ENCODE results near the gene STK35. TPM values are rescaled to one million over a fixed set of nuclear protein-coding genes. Genes with fewer than 3 reads are reported as not detected.
"Not testable (repeated sequence)": the region's sequence is repeated elsewhere in the genome, so short reads cannot be mapped to it uniquely, and the experiment has no call there.

Gene STK35
- total RNA-seq, 2 experiments from 2014 or later, result 15.8 to 16.1 TPM

GRCh38 chr20:2174067-2174466 is 72.4 kb downstream of the STK35 start:
- CTCF ChIA-PET, result interaction anchor here (1.9 kb wide), 1 partner anchor 13 kb away, joined by 9 read pairs; no protein-coding TSS in a partner anchor
- Mint-ChIP-seq H3K4me3 (no peak overlapping the region), H3K27ac (no peak overlapping the region), H3K4me1 (peaks cover 2% of the 10 kb centered on the region), H3K9me3 (no peaks in the 10 kb centered on the region), H3K27me3 (peaks cover 10% of the 10 kb centered on the region), H3K36me3 (ENCODE audit: low read depth) (no peaks in the 10 kb centered on the region)
- POLR2A ChIA-PET, result no interaction called here
- no peak for DNase-seq

DNA sequence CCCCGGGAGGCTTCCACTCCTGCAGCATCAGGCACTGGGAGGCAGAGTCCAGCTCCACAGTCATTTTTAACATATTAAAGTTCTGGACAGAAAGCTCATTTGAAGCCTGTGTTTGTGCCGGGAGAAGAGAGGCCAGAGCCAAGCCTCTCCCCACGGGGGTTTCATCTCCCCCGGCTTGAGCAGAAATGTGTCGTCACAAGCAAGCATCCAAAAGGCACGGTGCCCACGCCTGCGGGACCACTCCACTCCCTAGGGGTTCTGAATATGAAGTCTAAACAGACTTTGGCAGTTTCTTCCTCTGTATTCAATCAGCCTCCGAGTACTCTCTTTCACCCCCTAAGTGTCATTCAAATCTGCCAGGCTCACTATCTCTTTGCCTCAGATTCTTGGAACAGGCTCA is 75.3 kb downstream of the STK35 start:
- no peaks in the 10 kb centered on the region for H3K36me3 Mint-ChIP-seq (ENCODE audit: low read depth)
- H3K27ac Mint-ChIP-seq, result no peak overlapping the region
- no peak for DNase-seq
- H3K9me3 Mint-ChIP-seq, result no peaks in the 10 kb centered on the region
- H3K4me3 Mint-ChIP-seq, result no peak overlapping the region
- POLR2A ChIA-PET, result no interaction called here
- H3K27me3 Mint-ChIP-seq, result peaks cover 4% of the 10 kb centered on the region
- H3K4me1 Mint-ChIP-seq, result peaks cover 2% of the 10 kb centered on the region
- CTCF ChIA-PET, result no interaction called here

- Mint-ChIP-seq H3K4me1 (no peaks in the 10 kb centered on the region), H3K9me3 (no peaks in the 10 kb centered on the region), H3K36me3 (ENCODE audit: low read depth) (no peaks in the 10 kb centered on the region), H3K27ac (no peak overlapping the region), H3K27me3 (no peaks in the 10 kb centered on the region), H3K4me3 (no peak overlapping the region)
- ChIA-PET CTCF (interaction anchor here (1.0 to 1.1 kb wide), 2 partner anchors 20 to 411 kb away, joined by 3 read pairs; no protein-coding TSS in a partner anchor), POLR2A (no interaction called here)
- DNase-seq, result no peak
These were observed 76.9 kb downstream of the STK35 start for GRCh38 chr20:2178318-2179232.

- Mint-ChIP-seq H3K4me3 (no peak overlapping the region), H3K27ac (no peak overlapping the region), H3K36me3 (ENCODE audit: low read depth) (no peaks in the 10 kb centered on the region), H3K9me3 (no peaks in the 10 kb centered on the region), H3K4me1 (no peaks in the 10 kb centered on the region), H3K27me3 (no peaks in the 10 kb centered on the region)
- no peak for DNase-seq
- CTCF ChIA-PET, result interaction anchor here (0.6 to 1.1 kb wide), 3 partner anchors 19 to 917 kb away, joined by 3 to 4 read pairs (median 3); no protein-coding TSS in a partner anchor
- POLR2A ChIA-PET, result interaction anchor here (0.6 kb wide), 1 partner anchor 620 kb away, joined by 4 read pairs; no protein-coding TSS in a partner anchor
These were observed 77.6 kb downstream of the STK35 start for GRCh38 chr20:2179233-2179580.

DNA sequence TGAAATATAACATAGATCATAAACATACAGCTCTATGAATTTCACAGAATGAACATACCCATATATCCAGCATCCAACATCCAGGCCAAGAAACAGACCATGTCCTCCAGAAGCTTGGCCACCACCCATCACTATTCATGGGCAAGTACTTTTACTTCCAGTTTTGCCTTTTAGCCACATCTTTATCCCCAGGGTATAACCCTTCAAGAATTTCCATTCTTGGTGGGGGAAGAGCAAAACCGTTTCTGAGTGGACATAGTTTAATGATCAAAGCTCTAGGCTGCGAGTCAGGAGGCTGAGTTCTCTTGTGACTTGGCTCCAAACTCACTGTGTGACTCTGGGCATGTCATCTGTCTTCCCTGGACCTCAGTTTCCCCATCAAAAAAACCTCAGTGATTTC is 78.3 kb downstream of the STK35 start:
- H3K4me1 Mint-ChIP-seq, result no peaks in the 10 kb centered on the region
- no peak for DNase-seq
- no peaks in the 10 kb centered on the region for H3K9me3 Mint-ChIP-seq
- POLR2A ChIA-PET, result no interaction called here
- H3K36me3 Mint-ChIP-seq (ENCODE audit: low read depth), result no peaks in the 10 kb centered on the region
- CTCF ChIA-PET, result interaction anchor here (0.6 kb wide), 1 partner anchor 917 kb away, joined by 4 read pairs; no protein-coding TSS in a partner anchor
- no peaks in the 10 kb centered on the region for H3K27me3 Mint-ChIP-seq
- no peak overlapping the region for H3K4me3 Mint-ChIP-seq
- no peak overlapping the region for H3K27ac Mint-ChIP-seq

DNA sequence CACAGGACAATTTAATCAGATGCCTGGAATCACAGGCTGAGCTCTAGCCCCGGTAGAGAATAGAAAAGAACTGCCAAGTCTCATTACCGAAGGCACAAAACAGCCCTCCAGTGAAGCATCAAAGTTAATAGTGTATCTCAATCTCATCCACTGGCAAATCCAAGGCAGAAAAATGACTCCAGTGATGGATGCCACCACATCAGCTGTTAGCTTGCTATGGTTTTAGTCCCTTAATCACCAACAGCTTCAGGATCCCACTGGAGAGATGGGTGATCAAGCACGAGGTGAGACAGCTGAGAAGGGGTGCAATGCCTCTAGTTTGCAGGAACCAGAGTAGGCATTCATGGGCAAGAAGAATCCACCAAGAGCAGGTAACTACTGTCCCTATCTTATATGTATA is 81.8 kb downstream of the STK35 start:
- Mint-ChIP-seq H3K27ac (no peak overlapping the region), H3K36me3 (ENCODE audit: low read depth) (no peaks in the 10 kb centered on the region), H3K4me3 (no peak overlapping the region), H3K4me1 (no peaks in the 10 kb centered on the region), H3K27me3 (peaks cover 10% of the 10 kb centered on the region), H3K9me3 (no peaks in the 10 kb centered on the region)
- no peak for DNase-seq
- ChIA-PET POLR2A (interaction anchor here (0.6 kb wide), 1 partner anchor 18 kb away, joined by 3 read pairs; no protein-coding TSS in a partner anchor), CTCF (interaction anchor here (1.1 kb wide), 1 partner anchor 11 kb away, joined by 5 read pairs; no protein-coding TSS in a partner anchor)

DNA sequence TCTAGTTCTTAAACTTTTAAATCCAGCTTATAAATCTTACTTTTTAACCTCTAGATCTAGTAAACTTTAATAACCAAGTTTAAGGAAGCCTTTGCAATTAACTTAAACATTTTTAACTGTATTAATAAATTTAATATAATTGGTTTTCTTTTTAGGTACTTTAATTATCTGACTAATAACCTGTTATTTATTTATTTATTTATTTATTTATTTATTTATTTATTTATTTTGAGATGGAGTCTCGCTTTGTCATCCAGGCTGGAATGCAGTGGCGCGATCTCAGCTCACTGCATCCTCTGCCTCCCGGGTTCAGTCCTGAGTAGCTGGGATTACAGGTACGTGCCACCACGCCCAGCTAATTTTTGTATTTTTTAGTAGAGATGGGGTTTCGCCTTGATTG is 83.3 kb downstream of the STK35 start:
- CTCF ChIA-PET; H3K36me3 Mint-ChIP-seq (ENCODE audit: low read depth); H3K4me3 Mint-ChIP-seq; H3K27ac Mint-ChIP-seq; H3K9me3 Mint-ChIP-seq; H3K4me1 Mint-ChIP-seq; POLR2A ChIA-PET; DNase-seq: not testable (repeated sequence)
- peaks cover 16% of the 10 kb centered on the region for H3K27me3 Mint-ChIP-seq

GRCh38 chr20:2195614-2196013 is 94.0 kb downstream of the STK35 start:
- no peaks in the 10 kb centered on the region for H3K27me3 Mint-ChIP-seq

GRCh38 chr20:2197166-2197565 is 95.5 kb downstream of the STK35 start:
- Mint-ChIP-seq H3K27ac (no peak overlapping the region), H3K9me3 (no peaks in the 10 kb centered on the region), H3K4me1 (no peaks in the 10 kb centered on the region), H3K36me3 (ENCODE audit: low read depth) (no peaks in the 10 kb centered on the region), H3K27me3 (no peaks in the 10 kb centered on the region), H3K4me3 (no peak overlapping the region)
- ChIA-PET POLR2A (no interaction called here), CTCF (no interaction called here)
- no peak for DNase-seq

More at GRCh38 chr20:2195614-2196013, 94.0 kb downstream of the STK35 start:
- CTCF ChIA-PET, result no interaction called here
- Mint-ChIP-seq H3K9me3 (no peaks in the 10 kb centered on the region), H3K4me3 (no peak overlapping the region), H3K36me3 (ENCODE audit: low read depth) (no peaks in the 10 kb centered on the region), H3K27ac (no peak overlapping the region), H3K4me1 (no peaks in the 10 kb centered on the region)
- no peak for DNase-seq
- POLR2A ChIA-PET, result no interaction called here

Other genes with a start within 250 kb of the STK35 start
- not detected for gene SIRPA, start 206.4 kb upstream of the STK35 start, total RNA-seq
- not detected for gene PDYN, start 107.8 kb upstream of the STK35 start, total RNA-seq
- gene TGM3, start 194.2 kb downstream of the STK35 start, total RNA-seq, result not detected